ENCODE measurements around the gene LIMA1. TPM values are rescaled to one million over a fixed set of nuclear protein-coding genes. Genes with fewer than 3 reads are reported as not detected.

The LIMA1 gene
- total RNA-seq, 2 donors from 2014 or later = 48.8 to 53.4 TPM

DNA sequence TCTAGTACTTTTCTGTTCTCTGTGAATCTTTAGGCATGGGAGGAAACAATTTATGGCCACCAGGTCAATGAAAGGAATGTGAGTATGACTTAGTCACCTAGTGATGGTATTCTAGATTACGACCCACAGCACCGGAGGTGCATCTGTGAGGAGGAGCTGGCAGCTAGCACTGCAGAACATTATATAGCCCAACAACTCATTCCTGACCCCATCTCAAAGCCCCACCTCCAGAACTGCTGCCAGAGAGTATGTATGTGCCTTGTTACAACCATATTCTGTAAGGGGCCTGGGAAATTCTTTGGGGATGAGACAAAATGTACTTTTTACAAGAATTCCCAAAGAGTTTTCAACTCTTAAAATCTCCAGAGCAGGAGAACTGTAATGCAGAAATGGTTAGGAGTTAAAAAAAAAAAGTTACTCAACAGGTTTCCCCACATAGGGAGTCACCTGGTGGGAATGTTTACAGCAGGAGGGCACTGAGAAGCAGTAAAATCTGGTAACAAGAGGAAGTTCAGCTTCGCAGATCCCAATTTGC, 81.3 kb downstream of the LIMA1 start:
- WGBS, 2 donors = 34 to 37% methylated on average over 3 of the region's 3 CpGs
- no peak for TF ChIP-seq POLR2A (IDR thresholded peaks at IDR 0.05)
- TF ChIP-seq, protein P1, sequence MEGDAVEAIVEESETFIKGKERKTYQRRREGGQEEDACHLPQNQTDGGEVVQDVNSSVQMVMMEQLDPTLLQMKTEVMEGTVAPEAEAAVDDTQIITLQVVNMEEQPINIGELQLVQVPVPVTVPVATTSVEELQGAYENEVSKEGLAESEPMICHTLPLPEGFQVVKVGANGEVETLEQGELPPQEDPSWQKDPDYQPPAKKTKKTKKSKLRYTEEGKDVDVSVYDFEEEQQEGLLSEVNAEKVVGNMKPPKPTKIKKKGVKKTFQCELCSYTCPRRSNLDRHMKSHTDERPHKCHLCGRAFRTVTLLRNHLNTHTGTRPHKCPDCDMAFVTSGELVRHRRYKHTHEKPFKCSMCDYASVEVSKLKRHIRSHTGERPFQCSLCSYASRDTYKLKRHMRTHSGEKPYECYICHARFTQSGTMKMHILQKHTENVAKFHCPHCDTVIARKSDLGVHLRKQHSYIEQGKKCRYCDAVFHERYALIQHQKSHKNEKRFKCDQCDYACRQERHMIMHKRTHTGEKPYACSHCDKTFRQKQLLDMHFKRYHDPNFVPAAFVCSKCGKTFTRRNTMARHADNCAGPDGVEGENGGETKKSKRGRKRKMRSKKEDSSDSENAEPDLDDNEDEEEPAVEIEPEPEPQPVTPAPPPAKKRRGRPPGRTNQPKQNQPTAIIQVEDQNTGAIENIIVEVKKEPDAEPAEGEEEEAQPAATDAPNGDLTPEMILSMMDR (IDR thresholded peaks at IDR 0.05) = peak in 4 of 7 experiments; percentile 18 to 32 (median 26)
- Histone ChIP-seq H3K27me3 (no peaks in the 10 kb centered on the region), H3K27ac (peak overlapping the region; percentile 68 to 79 (median 74)), H3K36me3 (replicated peaks in 1 of 2; ENCODE audit: insufficient read depth in 1 of 2, low read depth in 2 of 2) (peaks cover 0 to 21% of the 10 kb centered on the region in 2 donors), H3K4me1 (peaks cover 17% of the 10 kb centered on the region), H3K9me3 (no peaks in the 10 kb centered on the region), H3K4me3 (no peak overlapping the region)
- DNase-seq = peak; percentile 24 to 68 (median 54)
- peak; percentile 91 for ATAC-seq
- intact Hi-C loops (cut with DNase I) = no loop called here

DNA sequence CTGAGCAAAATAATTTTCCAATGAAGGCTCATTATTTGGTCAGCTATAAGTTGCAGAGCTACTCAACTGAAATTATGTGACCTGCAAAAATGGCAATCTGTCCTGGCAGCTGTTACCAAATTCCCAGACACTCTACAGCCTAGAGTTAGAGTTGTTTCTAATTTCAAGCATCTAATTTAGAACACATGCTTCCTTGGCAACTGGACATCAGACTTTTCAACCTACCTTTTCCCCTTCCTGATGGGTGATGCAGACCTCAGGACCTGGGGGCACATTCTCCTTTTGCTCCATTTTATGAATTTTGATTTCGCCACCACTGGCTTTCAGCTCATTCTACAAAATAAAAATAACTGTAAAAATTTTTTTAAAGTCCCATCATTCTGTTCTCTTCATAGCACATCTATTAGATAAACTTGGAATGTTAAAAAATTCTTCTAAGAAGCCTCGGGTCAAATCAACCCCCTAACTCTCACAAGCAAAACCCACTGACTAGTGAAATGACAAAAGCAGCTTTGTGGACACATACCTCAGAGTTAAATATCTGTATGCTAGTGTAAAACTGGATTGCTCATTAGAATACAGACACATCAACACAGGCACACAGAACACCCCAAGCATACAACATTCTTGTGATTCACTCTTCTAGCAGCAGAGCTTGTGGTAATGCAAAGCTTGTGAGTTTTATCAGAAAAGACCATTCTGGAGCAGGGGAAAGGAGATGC, 82.6 kb downstream of the LIMA1 start:
- Histone ChIP-seq H3K4me1 (peaks cover 17% of the 10 kb centered on the region), H3K27ac (peak overlapping the region in 1 of 4 donors; percentile 79)

DNA sequence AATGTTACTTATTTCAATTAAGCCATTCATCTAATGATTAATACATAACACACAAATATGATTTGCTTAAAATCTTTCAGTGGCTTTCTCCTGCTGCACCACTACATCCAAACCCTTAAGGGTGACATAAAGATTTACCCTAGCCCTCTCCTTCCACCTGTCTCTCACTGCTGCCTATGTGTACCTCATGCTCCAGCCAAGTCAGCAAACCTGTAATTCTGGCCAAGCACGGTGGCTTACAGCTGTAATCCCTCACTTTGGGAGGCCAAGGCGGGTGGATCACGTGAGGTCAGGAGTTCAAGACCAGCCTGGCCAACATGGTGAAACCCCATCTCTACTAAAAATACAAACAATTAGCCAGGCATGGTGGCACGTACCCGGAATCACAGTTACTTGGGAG, 84.5 kb downstream of the LIMA1 start:
- peaks cover 17% of the 10 kb centered on the region for H3K4me1 ChIP-seq
- H3K9me3 ChIP-seq = no peaks in the 10 kb centered on the region
- H3K36me3 ChIP-seq (replicated peaks in 1 of 2; ENCODE audit: insufficient read depth in 1 of 2, low read depth in 2 of 2) = peaks cover 0 to 19% of the 10 kb centered on the region in 2 donors
- 91 to 95% methylated on average over 5 of the region's 5 CpGs for WGBS, 2 donors
- no peak overlapping the region for H3K27ac ChIP-seq
- H3K4me3 ChIP-seq = no peak overlapping the region
- no peaks in the 10 kb centered on the region for H3K27me3 ChIP-seq
- ATAC-seq = no peak
- intact Hi-C loops (cut with DNase I) = no loop called here
- no peak for DNase-seq
- no peak for TF ChIP-seq POLR2A (IDR thresholded peaks at IDR 0.05)
- TF ChIP-seq, protein P1 (IDR thresholded peaks at IDR 0.05) = no peak

More for the DNA sequence above, 82.6 kb downstream of the LIMA1 start:
- DNase-seq (no peak), ATAC-seq (no peak)
- Histone ChIP-seq H3K27me3 (no peaks in the 10 kb centered on the region), H3K4me3 (no peak overlapping the region), H3K9me3 (no peaks in the 10 kb centered on the region), H3K36me3 (replicated peaks in 1 of 2; ENCODE audit: insufficient read depth in 1 of 2, low read depth in 2 of 2) (peaks cover 0 to 19% of the 10 kb centered on the region in 2 donors)
- TF ChIP-seq POLR2A (IDR thresholded peaks at IDR 0.05) = no peak
- TF ChIP-seq, protein P1 (IDR thresholded peaks at IDR 0.05) = no peak
- intact Hi-C loops (cut with DNase I) = no loop called here
- 81 to 88% methylated on average over 2 of the region's 2 CpGs for WGBS, 2 donors

DNA sequence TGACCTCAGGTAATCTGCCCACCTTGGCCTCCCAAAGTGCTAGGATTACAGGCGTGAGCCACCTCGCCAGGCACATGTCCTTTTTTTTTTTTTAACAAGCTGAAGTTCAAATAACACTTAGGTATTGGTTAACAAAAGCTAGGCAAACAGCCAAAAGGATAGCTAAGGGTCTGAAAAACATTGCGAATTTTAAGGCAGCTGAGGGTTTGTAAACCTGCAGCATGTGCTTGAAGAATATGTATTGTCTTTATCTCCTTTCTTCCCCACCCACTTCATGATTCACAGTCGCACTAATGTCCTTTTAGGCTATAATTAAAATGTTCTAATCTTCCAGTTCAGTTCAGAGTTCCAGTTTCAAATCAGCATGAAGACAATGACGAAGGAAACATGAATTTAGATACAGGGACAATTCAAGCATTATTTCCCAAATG, 86.0 kb downstream of the LIMA1 start:
- Histone ChIP-seq H3K9me3 (no peaks in the 10 kb centered on the region), H3K4me3 (no peak overlapping the region), H3K4me1 (peaks cover 14% of the 10 kb centered on the region), H3K27ac (no peak overlapping the region), H3K27me3 (no peaks in the 10 kb centered on the region), H3K36me3 (replicated peaks in 1 of 2; ENCODE audit: insufficient read depth in 1 of 2, low read depth in 2 of 2) (peaks cover 0 to 15% of the 10 kb centered on the region in 2 donors)
- no peak for ATAC-seq
- 63 to 74% methylated on average over 5 of the region's 5 CpGs for WGBS, 2 donors
- DNase-seq = no peak
- intact Hi-C loops (cut with DNase I) = no loop called here
- TF ChIP-seq POLR2A (IDR thresholded peaks at IDR 0.05) = no peak
- TF ChIP-seq, protein P1 (IDR thresholded peaks at IDR 0.05) = no peak

Data from body of pancreas (tissue), 4 donors.